GM10266 (cell line): ENCODE measurements around the gene LAMP1.
"Not testable (repeated sequence)": the region's sequence is repeated elsewhere in the genome, so short reads cannot be mapped to it uniquely, and the experiment has no call there.

Experiments
- DNase-seq: peaks from one replicate; pipeline ENCODE4 v3.0.0; 2012; ENCODE audit errors: extremely low spot score
- CTCF ChIP-seq: IDR thresholded peaks from 2 replicates; pipeline ENCODE4 v1.5.1; 2012; ENCODE audit warnings: mild to moderate bottlenecking, low read depth; ENCODE audit not compliant: control insufficient read depth, insufficient read depth; ENCODE audit errors: missing control alignments

Gene LAMP1

GRCh38 chr13:113296823-113297369 is at the start of gene LAMP1:
Gene LAMP1 (plus strand): TSS chr13:113297239. CDS start chr13:113297435, 196 bp downstream.
- no peak for TF ChIP-seq CTCF
- peak; percentile 99 for DNase-seq

GRCh38 chr13:113252516-113253095 is 44.4 kb upstream of the LAMP1 start:
- DNase-seq: no peak
- no peak for TF ChIP-seq CTCF

GRCh38 chr13:113257908-113258307 is 39.1 kb upstream of the LAMP1 start:
- not testable (repeated sequence) for DNase-seq

- DNase-seq: no peak
- TF ChIP-seq CTCF: no peak
Measured at GRCh38 chr13:113258321-113259054, 38.6 kb upstream of the LAMP1 start.

- no peak for TF ChIP-seq CTCF
- no peak for DNase-seq
Measured at GRCh38 chr13:113260996-113261395, 36.0 kb upstream of the LAMP1 start.

- not testable (repeated sequence) for DNase-seq
Measured at GRCh38 chr13:113263016-113263415, 34.0 kb upstream of the LAMP1 start.

GRCh38 chr13:113267642-113268405 is 29.2 kb upstream of the LAMP1 start:
- DNase-seq: no peak
- TF ChIP-seq CTCF: no peak

- no peak for DNase-seq
- TF ChIP-seq CTCF: no peak
Measured at GRCh38 chr13:113272031-113272430, 25.0 kb upstream of the LAMP1 start.
